HG03432 (cell line): ENCODE measurements around the gene KRIT1.
A peak's percentile ranks its signal among the peaks of the same experiment; 100 is the strongest.
"Not testable (repeated sequence)": the region's sequence is repeated elsewhere in the genome, so short reads cannot be mapped to it uniquely, and the experiment has no call there.

Experiments used
- ATAC-seq: cut with Tn5 transposase; IDR thresholded peaks from one replicate; pipeline ENCODE4 v1.9.1; 2021; ENCODE audit warnings: mild to moderate bottlenecking, moderate library complexity; ENCODE audit not compliant: unreplicated experiment

KRIT1 gene

DNA sequence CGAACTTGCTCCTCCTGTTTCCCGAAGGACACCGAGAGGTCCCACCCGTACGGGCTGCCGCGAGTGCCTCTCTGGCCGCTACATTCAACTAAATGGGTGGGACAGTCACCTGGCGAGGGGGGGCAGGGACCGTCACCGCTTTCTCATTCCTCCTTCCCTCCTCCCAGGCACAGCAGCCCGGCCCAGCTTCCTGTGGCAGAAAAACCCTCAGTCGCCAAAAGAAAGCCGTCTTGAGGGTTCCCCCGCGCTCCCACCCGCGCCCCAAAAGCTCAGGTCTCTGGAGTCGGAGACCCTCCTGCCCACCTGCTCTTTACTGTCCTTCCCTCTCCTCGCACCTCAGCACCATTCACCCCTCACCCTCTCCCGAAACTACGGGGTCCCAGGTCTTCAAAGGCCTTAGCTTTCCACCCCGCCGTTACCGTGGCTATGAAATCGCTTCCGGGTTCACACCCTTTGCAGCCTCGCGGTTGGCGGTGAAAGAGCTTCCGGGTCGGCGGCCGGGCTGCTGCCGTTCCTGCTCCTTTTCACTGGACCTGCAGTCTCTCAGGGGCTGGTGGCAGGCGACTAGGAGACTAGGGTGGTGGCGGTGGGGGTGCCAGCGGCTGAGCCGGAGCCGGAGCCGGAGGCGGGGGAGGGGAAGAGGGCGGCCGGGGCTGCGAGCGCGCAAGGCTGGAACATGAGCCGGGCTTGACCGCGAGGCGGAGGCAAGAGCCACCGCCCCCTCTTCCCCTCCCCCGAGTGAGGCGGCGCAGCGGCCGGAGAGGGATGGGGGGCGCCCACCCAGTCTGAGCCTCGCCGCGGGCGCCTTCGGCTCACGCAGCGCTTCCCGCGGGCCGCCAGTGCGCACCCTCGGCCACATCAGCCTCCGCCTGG, at the start of gene KRIT1, which contains the start of gene ANKIB1:
KRIT1 (minus strand) TSS at position 428 of the 873 bp plus-strand sequence. CDS start 3,779 bp downstream, outside the sequence.
ANKIB1 (plus strand) TSS at position 488 of the 873 bp plus-strand sequence. CDS start 49,005 bp downstream, outside the sequence.
- peak; percentile 84 for ATAC-seq

GRCh38 chr7:92295391-92295790, 49.7 kb upstream of the KRIT1 start:
- no peak for ATAC-seq

- no peak for ATAC-seq
Measured at GRCh38 chr7:92293896-92294590, 48.3 kb upstream of the KRIT1 start.

GRCh38 chr7:92292981-92293380, 47.3 kb upstream of the KRIT1 start:
- peak; percentile 48 for ATAC-seq

DNA sequence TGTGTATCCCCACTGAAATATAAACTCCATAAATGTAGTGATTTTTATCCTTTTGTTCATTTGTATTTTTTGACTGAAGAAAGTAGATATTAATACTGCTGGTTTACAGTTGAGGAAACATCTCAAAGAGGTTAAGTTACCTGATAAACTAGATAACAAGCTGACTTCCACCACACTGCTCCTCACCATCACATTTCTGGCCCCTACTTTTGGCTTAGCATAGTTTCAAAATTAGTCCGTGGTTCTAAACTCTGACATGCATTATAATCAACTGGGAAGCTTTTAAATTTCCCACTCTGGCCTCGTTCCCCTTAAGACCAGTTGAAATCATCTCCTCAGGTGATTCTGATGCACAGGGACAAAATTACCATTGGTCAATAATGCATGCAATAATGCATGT, 43.6 kb upstream of the KRIT1 start:
- no peak for ATAC-seq

- ATAC-seq: no peak
Measured at GRCh38 chr7:92282930-92283329, 37.2 kb upstream of the KRIT1 start.

- ATAC-seq: no peak
Measured at GRCh38 chr7:92282221-92282814, 36.6 kb upstream of the KRIT1 start.

DNA sequence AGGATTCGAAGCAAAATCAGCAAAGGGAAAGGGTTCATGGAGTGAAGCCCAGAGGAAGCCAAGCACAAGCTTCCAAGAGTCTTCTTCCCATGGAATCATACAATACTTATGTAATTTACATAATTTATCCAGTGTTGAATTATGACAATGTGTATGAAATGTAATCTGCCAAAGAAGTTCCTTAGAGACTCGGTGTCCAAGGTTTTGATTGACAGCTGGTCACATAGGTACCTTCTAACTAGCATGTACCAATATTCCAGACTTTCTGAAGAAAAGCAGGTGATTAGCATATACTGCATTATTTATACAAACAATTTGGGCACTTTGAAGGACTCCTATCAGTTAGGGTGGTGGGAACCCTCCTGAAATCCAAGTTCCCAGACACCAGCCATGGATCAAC, 35.3 kb upstream of the KRIT1 start:
- no peak for ATAC-seq

DNA sequence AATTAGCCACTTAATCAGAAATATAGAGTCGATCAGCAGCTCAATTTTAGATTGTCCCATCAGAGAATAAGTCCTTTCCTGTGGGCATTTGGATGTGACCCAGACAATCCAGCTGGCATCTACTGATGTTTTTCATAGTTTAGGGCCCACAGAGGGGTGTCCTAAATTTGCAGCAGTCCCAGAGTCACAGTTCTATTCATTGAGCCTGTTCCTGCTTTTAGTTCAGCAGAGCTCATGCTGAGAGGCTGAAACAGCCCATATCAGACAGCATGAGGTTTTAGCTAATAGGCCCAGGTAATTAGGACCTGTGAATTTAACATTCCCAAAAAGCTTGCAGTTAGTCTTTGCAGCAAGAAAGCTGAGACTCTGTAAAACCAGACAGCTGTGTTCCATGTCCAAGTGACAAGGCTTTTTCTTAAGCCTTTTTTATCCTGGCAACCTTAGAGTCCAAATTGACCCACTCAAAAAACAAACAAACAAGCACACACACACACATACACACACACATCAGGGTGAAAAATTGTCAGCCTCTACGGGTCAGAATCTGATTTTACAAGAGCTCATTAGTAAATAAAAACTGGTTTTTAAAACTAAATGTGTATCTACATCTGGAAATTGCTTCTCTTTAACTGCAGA, 33.8 kb upstream of the KRIT1 start:
- ATAC-seq: no peak

GRCh38 chr7:92276460-92276864, 30.7 kb upstream of the KRIT1 start:
- peak; percentile 92 for ATAC-seq

GRCh38 chr7:92275327-92275726, 29.6 kb upstream of the KRIT1 start:
- no peak for ATAC-seq

DNA sequence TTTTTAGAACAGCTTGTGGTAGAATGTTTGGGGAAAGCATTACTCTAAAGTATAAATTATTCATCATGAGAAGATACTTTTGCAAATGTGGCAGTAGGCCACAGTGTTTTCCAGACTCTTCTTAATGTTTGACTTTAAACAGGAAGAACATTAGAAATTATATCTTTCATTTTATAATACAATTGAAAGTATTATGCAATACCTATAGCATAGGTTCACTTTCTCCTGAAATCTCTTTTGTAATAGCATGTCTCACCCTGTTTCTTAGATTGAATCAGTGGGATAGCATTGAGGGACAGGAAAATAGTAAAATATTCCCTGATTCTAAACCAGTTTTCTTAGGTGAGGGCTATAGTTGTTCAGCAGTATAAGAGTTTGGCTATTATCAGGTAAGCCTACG, 23.2 kb upstream of the KRIT1 start:
- no peak for ATAC-seq

DNA sequence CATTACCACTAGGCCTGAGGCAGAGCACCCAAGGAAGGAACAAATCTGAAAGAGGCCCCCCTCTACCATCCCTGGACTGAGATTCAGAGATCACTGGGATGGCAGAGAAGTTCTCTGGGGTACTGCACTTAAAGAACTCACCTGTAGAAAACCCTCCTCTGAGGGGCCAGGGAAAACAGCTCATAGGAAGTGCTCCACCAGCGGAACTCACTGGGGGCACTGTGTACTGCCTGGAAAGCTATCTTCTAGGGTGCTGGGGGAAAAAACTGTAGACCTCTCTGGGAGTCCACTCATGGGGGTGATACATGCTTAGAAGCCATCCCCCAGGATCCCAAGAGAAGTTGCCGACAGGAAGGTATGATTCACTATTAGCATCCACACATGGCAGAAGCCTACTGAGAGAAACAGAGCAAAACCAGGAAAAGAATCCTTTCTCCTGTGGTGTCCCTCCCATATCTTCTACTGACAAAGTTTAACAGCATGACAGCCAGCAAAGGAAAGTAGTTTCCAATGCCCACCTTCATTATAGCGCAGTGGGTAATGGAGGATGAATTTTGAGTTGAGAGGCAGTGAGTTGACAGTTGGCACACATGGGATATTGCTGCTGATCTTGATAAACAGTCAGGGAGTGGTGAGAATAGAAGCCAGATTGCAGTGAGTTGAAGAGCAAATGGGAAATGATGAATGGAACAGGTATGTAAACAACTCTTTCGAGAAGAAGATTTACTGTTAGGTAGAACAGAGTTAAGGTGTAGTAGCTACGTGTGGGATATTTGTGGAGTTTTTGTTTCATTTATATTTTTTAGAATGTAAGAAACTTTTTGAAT, 20.9 kb upstream of the KRIT1 start:
- no peak for ATAC-seq

GRCh38 chr7:92260248-92260781, 14.6 kb upstream of the KRIT1 start:
- no peak for ATAC-seq

GRCh38 chr7:92259610-92260247, 14.0 kb upstream of the KRIT1 start:
- ATAC-seq: no peak

DNA sequence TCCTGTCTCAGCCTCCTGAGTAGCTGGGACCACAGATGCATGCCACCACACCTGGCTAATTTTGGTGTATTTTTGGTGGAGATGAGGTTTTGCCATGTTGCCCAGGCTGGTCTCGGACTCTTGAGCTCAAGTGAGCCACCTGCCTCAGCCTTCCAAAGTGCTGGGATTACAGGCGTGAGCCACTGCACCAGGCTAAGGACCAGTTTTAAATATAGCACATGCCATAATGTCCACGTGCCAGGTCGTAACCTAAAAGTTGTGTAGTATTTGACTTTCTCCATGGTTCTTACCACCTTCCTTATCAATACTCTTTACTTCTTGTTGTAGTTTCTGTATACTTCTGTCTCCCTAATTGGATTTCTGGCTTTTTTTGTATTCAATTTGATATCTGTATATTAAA, 13.3 kb upstream of the KRIT1 start:
- no peak for ATAC-seq

DNA sequence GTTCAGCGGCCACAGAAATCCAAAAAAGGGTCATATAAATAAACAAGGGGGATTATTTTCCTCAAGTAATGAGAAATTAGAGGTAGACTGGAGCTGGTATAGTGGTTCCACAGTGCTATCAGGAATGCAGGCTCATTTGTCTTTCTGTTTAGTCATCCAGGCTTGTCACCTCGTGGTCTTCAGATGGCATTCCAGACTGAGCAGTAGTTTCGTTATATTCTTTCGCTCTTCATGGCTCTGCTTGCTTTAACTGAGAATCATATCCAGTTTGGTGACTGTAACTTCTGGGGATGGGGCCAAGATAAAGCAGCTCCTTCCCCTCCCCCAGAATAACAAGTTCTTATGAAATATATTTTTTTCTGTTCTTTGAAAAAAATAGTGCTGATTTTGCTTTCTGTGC, 9.6 kb upstream of the KRIT1 start:
- ATAC-seq: no peak

GRCh38 chr7:92254800-92255199, 9.1 kb upstream of the KRIT1 start:
- not testable (repeated sequence) for ATAC-seq

- no peak for ATAC-seq
Measured at GRCh38 chr7:92253251-92253650, 7.5 kb upstream of the KRIT1 start.

- no peak for ATAC-seq
Measured at GRCh38 chr7:92251181-92251580, 5.5 kb upstream of the KRIT1 start.
